MM.1S (cell line): Measurements from ENCODE around the gene SEMA4D.

Source experiments
- DNase-seq: peaks from one replicate; pipeline ENCODE4 v3.0.0-alpha.2; 2015
- H2AFZ ChIP-seq: fragments of 300-600 bp; sonication (generic); 2 replicates; pipeline ENCODE4 v1.6.0; 2016; ENCODE audit warnings: antibody characterized with exemption, low read length
- H3F3A ChIP-seq: fragments of 300-600 bp; sonication (generic); 2 replicates; pipeline ENCODE4 v1.6.1; 2016; ENCODE audit warnings: mild to moderate bottlenecking, antibody characterized with exemption, low read length, moderate library complexity, mixed read lengths; ENCODE audit not compliant: insufficient read depth
- H3K27ac ChIP-seq: fragments of 300-600 bp; sonication (generic); 2 replicates; pipeline ENCODE4 v1.5.1; 2016; ENCODE audit warnings: mild to moderate bottlenecking, low read length
- H3K27me3 ChIP-seq: fragments of 300-600 bp; sonication (generic); replicated peaks from 2 replicates; pipeline ENCODE4 v1.6.0; 2016; ENCODE audit warnings: low read length; ENCODE audit not compliant: insufficient read depth
- H3K36me3 ChIP-seq: fragments of 300-600 bp; sonication (generic); replicated peaks from 2 replicates; pipeline ENCODE4 v1.6.1; 2016; ENCODE audit warnings: mild to moderate bottlenecking, low read length, mixed read lengths; ENCODE audit not compliant: insufficient read depth
- H3K4me1 ChIP-seq: fragments of 300-600 bp; sonication (generic); 2 replicates; pipeline ENCODE4 v1.6.1; 2016; ENCODE audit warnings: low read length, mixed read lengths
- H3K4me2 ChIP-seq: fragments of 300-600 bp; sonication (generic); 2 replicates; pipeline ENCODE4 v1.6.0; 2016; ENCODE audit warnings: low read depth, low read length
- H3K4me3 ChIP-seq: fragments of 300-600 bp; sonication (generic); 2 replicates; pipeline ENCODE4 v1.5.1; 2016; ENCODE audit warnings: low read length, mixed read lengths
- H3K79me2 ChIP-seq: fragments of 300-600 bp; sonication (generic); 2 replicates; pipeline ENCODE4 v1.6.1; 2016; ENCODE audit warnings: mixed run types, low read length, mixed read lengths
- H3K9ac ChIP-seq: fragments of 300-600 bp; sonication (generic); 2 replicates; pipeline ENCODE4 v1.6.1; 2016; ENCODE audit warnings: low read length, mixed read lengths
- H3K9me2 ChIP-seq: fragments of 300-600 bp; sonication (generic); replicated peaks from 2 replicates; pipeline ENCODE4 v1.6.1; 2016; ENCODE audit warnings: mild to moderate bottlenecking, low read length, mixed read lengths; ENCODE audit not compliant: insufficient read depth
- H3K9me3 ChIP-seq: fragments of 300-600 bp; sonication (generic); replicated peaks from 2 replicates; pipeline ENCODE4 v1.6.1; 2016; ENCODE audit warnings: mild to moderate bottlenecking, low read length, mixed read lengths; ENCODE audit not compliant: insufficient read depth
- H4K20me1 ChIP-seq: fragments of 300-600 bp; sonication (generic); 2 replicates; pipeline ENCODE4 v1.6.1; 2016; ENCODE audit warnings: mild to moderate bottlenecking, low read length, moderate library complexity, mixed read lengths; ENCODE audit not compliant: insufficient read depth
- CTCF ChIP-seq: fragments of 300-600 bp; sonication (generic); IDR thresholded peaks from 2 replicates; pipeline ENCODE4 v1.5.1; 2016; ENCODE audit warnings: antibody characterized with exemption, low read length, mixed read lengths
- EZH2 ChIP-seq: fragments of 300-600 bp; sonication (generic); optimal IDR thresholded peaks from 2 replicates; pipeline ENCODE3; 2017; ENCODE audit warnings: low read depth, mild to moderate bottlenecking, antibody characterized with exemption, low read length, mixed read lengths
- EZH2phosphoT487 ChIP-seq: fragments of 300-600 bp; sonication (generic); IDR thresholded peaks from 2 replicates; pipeline ENCODE4 v1.6.1; 2018; ENCODE audit warnings: antibody characterized with exemption, low read length

The SEMA4D gene

GRCh38 chr9:89518466-89519365 lies 20.8 kb upstream of the SEMA4D start:
- Histone ChIP-seq H3F3A (peaks cover 20% of the 10 kb centered on the region), H3K4me2 (no peak overlapping the region), H4K20me1 (no peaks in the 10 kb centered on the region), H3K27ac (no peak overlapping the region), H3K9me3 (no peaks in the 10 kb centered on the region), H3K9me2 (no peaks in the 10 kb centered on the region), H3K4me1 (peaks cover 26% of the 10 kb centered on the region), H3K36me3 (no peaks in the 10 kb centered on the region), H3K9ac (no peak overlapping the region), H2AFZ (no peak overlapping the region), H3K27me3 (no peaks in the 10 kb centered on the region), H3K4me3 (no peak overlapping the region), H3K79me2 (no peaks in the 10 kb centered on the region)
- no peak for DNase-seq
- no peak for TF ChIP-seq CTCF

- H3K27ac ChIP-seq, result no peak overlapping the region
- no peak overlapping the region for H2AFZ ChIP-seq
- no peaks in the 10 kb centered on the region for H3K27me3 ChIP-seq
- no peak overlapping the region for H3K4me3 ChIP-seq
- no peak for DNase-seq
- H3K9me3 ChIP-seq, result no peaks in the 10 kb centered on the region
- H3K9me2 ChIP-seq, result no peaks in the 10 kb centered on the region
- no peaks in the 10 kb centered on the region for H3K79me2 ChIP-seq
- H3K4me2 ChIP-seq, result no peak overlapping the region
- no peak overlapping the region for H3K9ac ChIP-seq
- H3K36me3 ChIP-seq, result no peaks in the 10 kb centered on the region
- no peak for TF ChIP-seq EZH2phosphoT487
- TF ChIP-seq CTCF, result no peak
- no peak for TF ChIP-seq EZH2
- H4K20me1 ChIP-seq, result no peaks in the 10 kb centered on the region
- H3F3A ChIP-seq, result no peaks in the 10 kb centered on the region
- peaks cover 18% of the 10 kb centered on the region for H3K4me1 ChIP-seq
Observed at GRCh38 chr9:89515416-89515815, 17.5 kb upstream of the SEMA4D start.

GRCh38 chr9:89514956-89515355 lies 17.0 kb upstream of the SEMA4D start:
- Histone ChIP-seq H2AFZ (no peak overlapping the region), H3K9ac (no peak overlapping the region), H3K9me2 (no peaks in the 10 kb centered on the region), H3K79me2 (no peaks in the 10 kb centered on the region), H3K27me3 (no peaks in the 10 kb centered on the region), H3K36me3 (no peaks in the 10 kb centered on the region), H3K27ac (no peak overlapping the region), H3K9me3 (no peaks in the 10 kb centered on the region), H3K4me3 (no peak overlapping the region), H3K4me1 (peaks cover 19% of the 10 kb centered on the region), H4K20me1 (no peaks in the 10 kb centered on the region), H3F3A (no peaks in the 10 kb centered on the region), H3K4me2 (no peak overlapping the region)
- TF ChIP-seq EZH2 (no peak), CTCF (no peak), EZH2phosphoT487 (no peak)
- no peak for DNase-seq
